ENCODE data around the gene MORN5.

DNA sequence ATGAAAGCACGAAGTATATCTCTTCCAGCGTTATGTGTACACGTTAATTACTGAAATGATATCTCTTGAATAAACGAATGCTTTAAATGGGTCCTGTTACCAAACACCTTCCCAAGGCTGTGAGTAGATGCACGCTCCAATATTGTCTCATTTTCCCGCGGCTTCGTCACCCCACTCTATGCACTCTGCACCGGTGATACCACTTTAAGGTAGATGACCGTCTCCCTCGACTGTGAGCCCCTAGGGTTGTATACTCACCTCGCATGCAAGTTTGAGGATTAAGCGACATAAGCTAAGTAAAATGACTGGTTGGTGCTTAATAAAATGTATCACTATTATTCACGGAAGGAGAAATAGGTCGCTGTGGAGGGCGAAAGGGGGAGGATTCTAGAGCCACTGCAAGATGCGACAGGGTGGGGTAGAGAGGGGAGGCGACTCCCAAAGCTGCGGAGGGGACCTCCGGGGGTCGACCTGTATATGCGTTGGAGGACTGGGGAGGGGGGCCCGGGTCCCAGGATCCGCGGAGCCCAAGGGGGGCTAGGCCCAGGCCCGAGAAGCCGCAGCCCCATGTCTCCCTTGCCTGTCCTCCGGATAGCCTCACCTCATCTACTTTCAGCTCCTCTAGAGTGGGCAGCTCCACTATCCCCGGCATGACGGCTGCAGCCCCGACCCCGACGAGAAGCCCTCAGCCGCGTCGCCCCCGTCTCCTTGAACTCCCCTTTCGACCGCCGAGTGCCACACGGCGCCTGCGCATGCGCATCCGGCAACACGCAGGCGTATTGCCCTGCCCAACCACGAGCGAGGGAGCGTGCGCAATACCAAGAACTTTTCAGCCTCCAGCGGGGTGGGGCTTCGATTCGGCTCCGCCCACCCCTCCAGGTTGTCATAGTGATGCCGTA, at the start of gene MORN5, which contains the start of gene NDUFA8:
- TF ChIP-seq POLR2A (IDR thresholded peaks at IDR 0.05; ENCODE audit: low read length) (peak; percentile 89), GATA1 (IDR thresholded peaks at IDR 0.05; ENCODE audit: low read depth, low read length) (no peak)
